ENCODE data around the gene DCN.

- TF ChIP-seq CTCF (IDR thresholded peaks at IDR 0.05) = no peak
- no peak for TF ChIP-seq POLR2AphosphoS5 (IDR thresholded peaks at IDR 0.05; ENCODE audit: insufficient read depth in 1 of 2, low read depth in 1 of 2)
- no peak for TF ChIP-seq POLR2A (IDR thresholded peaks at IDR 0.05)
Observed at GRCh38 chr12:91126516-91126915, 56.1 kb downstream of the DCN start.

Measured in vagina (tissue), 2 donors.